Measurements from ENCODE around the gene UBR1. TPM values are rescaled to one million over a fixed set of nuclear protein-coding genes. Genes with fewer than 3 reads are reported as not detected.
A peak's percentile ranks its signal among the peaks of the same experiment; 100 is the strongest.

UBR1 gene
- total RNA-seq, 4 donors from 2014 or later = 28.8 to 42.0 (median 31.0) TPM

DNA sequence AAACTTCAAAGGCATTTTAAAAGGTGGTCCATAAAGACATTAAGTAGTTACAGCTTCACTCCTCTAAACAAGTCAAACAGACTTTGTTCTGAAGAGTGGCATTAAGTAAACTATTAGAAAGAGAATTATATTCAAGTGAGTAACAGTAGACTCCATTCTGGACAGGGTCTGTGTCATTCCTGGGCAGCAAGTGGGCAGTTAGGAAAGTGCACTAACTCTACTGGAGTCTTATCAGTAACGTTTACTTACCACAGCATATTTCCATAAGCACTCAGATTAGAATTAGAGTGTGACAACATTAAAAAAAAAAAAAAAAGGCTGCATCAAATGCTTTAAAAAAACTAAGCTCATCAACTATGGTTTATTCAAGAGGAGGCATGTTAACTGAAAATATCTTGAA lies 10.6 kb downstream of the UBR1 start:
- 35 to 37% methylated on average over 1 of the region's 1 CpG for WGBS, 2 donors
- peaks cover 0 to 30% (median 0%) of the 10 kb centered on the region in 4 donors for H3K4me1 ChIP-seq

DNA sequence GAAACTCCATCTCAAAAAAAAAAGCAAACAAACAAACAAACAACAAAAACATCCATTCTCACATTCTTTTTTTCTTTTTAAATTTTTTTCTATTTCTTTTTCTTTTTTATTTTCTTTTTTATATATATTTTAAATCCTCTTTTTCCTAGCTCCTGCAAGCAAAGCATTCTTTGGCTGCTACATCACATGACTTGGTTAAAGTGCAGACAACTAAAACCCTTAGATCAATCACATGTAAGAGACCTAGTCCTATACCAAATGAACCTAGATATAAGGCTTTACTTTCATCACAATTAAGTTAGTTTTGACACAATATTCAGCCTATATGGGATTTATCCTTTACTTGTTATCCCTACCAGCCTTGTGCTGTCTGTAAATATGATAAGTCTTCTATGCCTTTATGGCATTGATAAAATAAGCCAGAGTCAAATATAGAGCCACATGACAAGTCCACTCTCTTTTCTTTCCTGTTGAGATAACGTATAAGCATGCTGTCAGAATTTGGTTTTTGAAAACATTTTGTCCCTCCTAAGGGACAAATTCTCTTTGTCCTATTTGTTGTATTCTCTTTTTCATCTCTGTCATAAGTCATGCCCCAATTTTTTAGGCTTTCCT lies 11.3 kb downstream of the UBR1 start:
- no peaks in the 10 kb centered on the region for H3K27me3 ChIP-seq
- WGBS, 2 donors = 64 to 73% methylated on average over 1 of the region's 1 CpG
- peaks cover 0 to 30% (median 0%) of the 10 kb centered on the region in 4 donors for H3K4me1 ChIP-seq
- peak overlapping the region in 1 of 4 donors; percentile 52 for H3K27ac ChIP-seq
- no peak overlapping the region for H3K4me3 ChIP-seq
- DNase-seq (ENCODE audit: low spot score in 2 of 2) = no peak
- H3K9me3 ChIP-seq = no peaks in the 10 kb centered on the region
- peaks cover 0 to 18% (median 0%) of the 10 kb centered on the region in 3 donors for H3K36me3 ChIP-seq
- TF ChIP-seq POLR2A (IDR thresholded peaks at IDR 0.05) (no peak), CTCF (IDR thresholded peaks at IDR 0.05) (no peak), EP300 (IDR thresholded peaks at IDR 0.05) (no peak)

More for the DNA sequence above, 10.6 kb downstream of the UBR1 start:
- H3K9me3 ChIP-seq = no peaks in the 10 kb centered on the region
- H3K27me3 ChIP-seq = no peaks in the 10 kb centered on the region
- TF ChIP-seq POLR2A (IDR thresholded peaks at IDR 0.05) (no peak), EP300 (IDR thresholded peaks at IDR 0.05) (no peak), CTCF (IDR thresholded peaks at IDR 0.05) (no peak)
- no peak for DNase-seq (ENCODE audit: low spot score in 2 of 2)
- H3K36me3 ChIP-seq = peaks cover 0 to 25% (median 0%) of the 10 kb centered on the region in 3 donors
- H3K27ac ChIP-seq = no peak overlapping the region
- H3K4me3 ChIP-seq = no peak overlapping the region

GRCh38 chr15:43093026-43093425 lies 12.8 kb downstream of the UBR1 start:
- peak overlapping the region in 2 of 4 donors; percentile 52 to 63 for H3K27ac ChIP-seq

DNA sequence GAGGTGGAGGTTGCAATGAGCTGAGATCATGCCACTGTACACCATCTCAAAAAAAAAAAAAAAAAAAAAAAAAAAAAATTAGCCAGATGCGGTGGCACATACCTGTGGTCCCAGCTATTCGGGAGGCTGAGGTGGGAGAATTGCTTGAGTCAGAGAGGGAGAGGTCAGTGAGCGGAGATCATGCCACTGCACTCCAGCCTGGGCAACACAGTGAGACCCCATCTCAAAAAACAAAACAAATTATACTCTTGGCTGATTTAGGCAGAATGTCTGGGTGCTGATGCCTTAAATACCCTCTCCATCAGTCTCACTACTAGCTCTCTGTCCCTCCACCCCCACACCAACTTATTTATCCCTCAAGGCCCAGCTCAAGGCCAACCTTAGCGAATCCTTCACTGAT lies 14.0 kb downstream of the UBR1 start:
- no peak for DNase-seq (ENCODE audit: low spot score in 2 of 2)
- H3K36me3 ChIP-seq = no peaks in the 10 kb centered on the region
- H3K9me3 ChIP-seq = no peaks in the 10 kb centered on the region
- H3K27me3 ChIP-seq = no peaks in the 10 kb centered on the region
- H3K4me1 ChIP-seq = peaks cover 0 to 21% (median 0%) of the 10 kb centered on the region in 4 donors
- WGBS, 2 donors = 96 to 97% methylated on average over 4 of the region's 4 CpGs
- H3K4me3 ChIP-seq = no peak overlapping the region
- TF ChIP-seq CTCF (IDR thresholded peaks at IDR 0.05) (no peak), EP300 (IDR thresholded peaks at IDR 0.05) (no peak), POLR2A (IDR thresholded peaks at IDR 0.05) (no peak)
- H3K27ac ChIP-seq = peak overlapping the region in 2 of 4 donors; percentile 63 to 74

More at GRCh38 chr15:43093026-43093425, 12.8 kb downstream of the UBR1 start:
- TF ChIP-seq POLR2A (IDR thresholded peaks at IDR 0.05) (no peak), EP300 (IDR thresholded peaks at IDR 0.05) (no peak), CTCF (IDR thresholded peaks at IDR 0.05) (no peak)
- Histone ChIP-seq H3K4me3 (no peak overlapping the region), H3K9me3 (no peaks in the 10 kb centered on the region), H3K27me3 (no peaks in the 10 kb centered on the region), H3K36me3 (peaks cover 0 to 9% (median 0%) of the 10 kb centered on the region in 3 donors), H3K4me1 (peaks cover 0 to 30% (median 0%) of the 10 kb centered on the region in 4 donors)
- no peak for DNase-seq (ENCODE audit: low spot score in 2 of 2)
- WGBS, 2 donors = 66 to 68% methylated on average over 1 of the region's 1 CpG

- WGBS, 2 donors = 53% methylated on average over 1 of the region's 1 CpG
- DNase-seq (ENCODE audit: low spot score in 2 of 2) = no peak
Observed at GRCh38 chr15:43086551-43086950, 19.3 kb downstream of the UBR1 start.

More at GRCh38 chr15:43086551-43086950, 19.3 kb downstream of the UBR1 start:
- Histone ChIP-seq H3K9me3 (no peaks in the 10 kb centered on the region), H3K4me1 (peaks cover 0 to 14% (median 3%) of the 10 kb centered on the region in 4 donors), H3K4me3 (no peak overlapping the region), H3K27ac (no peak overlapping the region), H3K36me3 (peaks cover 0 to 23% (median 0%) of the 10 kb centered on the region in 3 donors), H3K27me3 (no peaks in the 10 kb centered on the region)
- no peak for TF ChIP-seq EP300 (IDR thresholded peaks at IDR 0.05)
- no peak for TF ChIP-seq CTCF (IDR thresholded peaks at IDR 0.05)
- no peak for TF ChIP-seq POLR2A (IDR thresholded peaks at IDR 0.05)

Measured in tibial nerve (tissue), 4 donors.